ENCODE data around the gene ABCA7. TPM values are rescaled to one million over a fixed set of nuclear protein-coding genes. Genes with fewer than 3 reads are reported as not detected.

The ABCA7 gene
- total and polyA plus RNA-seq, 2 of the 13 experiments (the other 11 are each of a cell fraction or from before 2014, with no cell fraction given), result 4.4 to 32.4 TPM

GRCh38 chr19:1026783-1027649, 12.9 kb upstream of the ABCA7 start (continued):
- TF ChIP-seq EZH2 (conservative IDR thresholded peaks at IDR 0.05; ENCODE audit: low read depth, low read length) (no peak), ZNF761 (CRISPR knock-in tag; conservative IDR thresholded peaks at IDR 0.05) (no peak), SRY (CRISPR knock-in tag; IDR thresholded peaks at IDR 0.05) (no peak), ZNF605 (CRISPR knock-in tag; IDR thresholded peaks at IDR 0.05) (no peak), ZNF446 (CRISPR knock-in tag; IDR thresholded peaks at IDR 0.05) (0 out of 2 replicates have a peak, but pooled peaks have one; percentile 24), ZFYVE20 (CRISPR knock-in tag; IDR thresholded peaks at IDR 0.05; ENCODE audit: borderline replicate concordance, low read depth) (no peak), TRAFD1 (CRISPR knock-in tag; IDR thresholded peaks at IDR 0.05; ENCODE audit: borderline replicate concordance) (no peak), ZNF350 (CRISPR knock-in tag; IDR thresholded peaks at IDR 0.05; ENCODE audit: borderline replicate concordance, low read depth) (no peak), NFIC (IDR thresholded peaks at IDR 0.05; ENCODE audit: low read length) (no peak), ZNF850 (CRISPR knock-in tag; conservative IDR thresholded peaks at IDR 0.05) (no peak), SUZ12 (IDR thresholded peaks at IDR 0.05; ENCODE audit: low read depth, low read length) (no peak), ZNF709 (CRISPR knock-in tag; IDR thresholded peaks at IDR 0.05) (no peak), ZFP36 (IDR thresholded peaks at IDR 0.05; ENCODE audit: borderline replicate concordance, low read depth, low read length, partially characterized antibody) (no peak), AGO1 (IDR thresholded peaks at IDR 0.05; ENCODE audit: low read depth, low read length, poor library complexity, severe bottlenecking) (no peak), FOXO4 (CRISPR knock-in tag; conservative IDR thresholded peaks at IDR 0.05) (no peak), HOXA5 (CRISPR knock-in tag; IDR thresholded peaks at IDR 0.05) (0 out of 2 replicates have a peak, but pooled peaks have one; percentile 34), MXD4 (CRISPR knock-in tag; IDR thresholded peaks at IDR 0.05) (no peak), GZF1 (CRISPR knock-in tag; IDR thresholded peaks at IDR 0.05) (no peak), NCOA2 (CRISPR knock-in tag; IDR thresholded peaks at IDR 0.05) (no peak; the same call in 1 of the 2 replicates)
- TF ChIP-seq, protein P1, sequence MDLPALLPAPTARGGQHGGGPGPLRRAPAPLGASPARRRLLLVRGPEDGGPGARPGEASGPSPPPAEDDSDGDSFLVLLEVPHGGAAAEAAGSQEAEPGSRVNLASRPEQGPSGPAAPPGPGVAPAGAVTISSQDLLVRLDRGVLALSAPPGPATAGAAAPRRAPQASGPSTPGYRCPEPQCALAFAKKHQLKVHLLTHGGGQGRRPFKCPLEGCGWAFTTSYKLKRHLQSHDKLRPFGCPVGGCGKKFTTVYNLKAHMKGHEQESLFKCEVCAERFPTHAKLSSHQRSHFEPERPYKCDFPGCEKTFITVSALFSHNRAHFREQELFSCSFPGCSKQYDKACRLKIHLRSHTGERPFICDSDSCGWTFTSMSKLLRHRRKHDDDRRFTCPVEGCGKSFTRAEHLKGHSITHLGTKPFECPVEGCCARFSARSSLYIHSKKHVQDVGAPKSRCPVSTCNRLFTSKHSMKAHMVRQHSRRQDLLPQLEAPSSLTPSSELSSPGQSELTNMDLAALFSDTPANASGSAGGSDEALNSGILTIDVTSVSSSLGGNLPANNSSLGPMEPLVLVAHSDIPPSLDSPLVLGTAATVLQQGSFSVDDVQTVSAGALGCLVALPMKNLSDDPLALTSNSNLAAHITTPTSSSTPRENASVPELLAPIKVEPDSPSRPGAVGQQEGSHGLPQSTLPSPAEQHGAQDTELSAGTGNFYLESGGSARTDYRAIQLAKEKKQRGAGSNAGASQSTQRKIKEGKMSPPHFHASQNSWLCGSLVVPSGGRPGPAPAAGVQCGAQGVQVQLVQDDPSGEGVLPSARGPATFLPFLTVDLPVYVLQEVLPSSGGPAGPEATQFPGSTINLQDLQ (CRISPR knock-in tag; IDR thresholded peaks at IDR 0.05), result no peak
- TF ChIP-seq, protein P2, sequence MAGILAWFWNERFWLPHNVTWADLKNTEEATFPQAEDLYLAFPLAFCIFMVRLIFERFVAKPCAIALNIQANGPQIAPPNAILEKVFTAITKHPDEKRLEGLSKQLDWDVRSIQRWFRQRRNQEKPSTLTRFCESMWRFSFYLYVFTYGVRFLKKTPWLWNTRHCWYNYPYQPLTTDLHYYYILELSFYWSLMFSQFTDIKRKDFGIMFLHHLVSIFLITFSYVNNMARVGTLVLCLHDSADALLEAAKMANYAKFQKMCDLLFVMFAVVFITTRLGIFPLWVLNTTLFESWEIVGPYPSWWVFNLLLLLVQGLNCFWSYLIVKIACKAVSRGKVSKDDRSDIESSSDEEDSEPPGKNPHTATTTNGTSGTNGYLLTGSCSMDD (CRISPR knock-in tag; IDR thresholded peaks at IDR 0.05), result no peak
- TF ChIP-seq, protein P3, sequence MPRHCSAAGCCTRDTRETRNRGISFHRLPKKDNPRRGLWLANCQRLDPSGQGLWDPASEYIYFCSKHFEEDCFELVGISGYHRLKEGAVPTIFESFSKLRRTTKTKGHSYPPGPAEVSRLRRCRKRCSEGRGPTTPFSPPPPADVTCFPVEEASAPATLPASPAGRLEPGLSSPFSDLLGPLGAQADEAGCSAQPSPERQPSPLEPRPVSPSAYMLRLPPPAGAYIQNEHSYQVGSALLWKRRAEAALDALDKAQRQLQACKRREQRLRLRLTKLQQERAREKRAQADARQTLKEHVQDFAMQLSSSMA (CRISPR knock-in tag; IDR thresholded peaks at IDR 0.05), result no peak

All from HepG2 (cell line).